Panc1 (cell line): ENCODE data around the gene PLK3. TPM values are rescaled to one million over a fixed set of nuclear protein-coding genes. Genes with fewer than 3 reads are reported as not detected.

Experiments used
- ATAC-seq: fragments of 200-7000 bp; cut with Tn5 transposase; 2 replicates; pipeline ENCODE4 v1.9.1; 2020; ENCODE audit warnings: mild to moderate bottlenecking, moderate library complexity
- BruUV-seq: library from RNA; stranded (reverse); fragments of 400-500 nt; replicated peaks from 2 replicates; lab custom pipeline; 2021; lab: Mats Ljungman, UMichigan
- CTCF ChIA-PET: fragments of 300-600 bp; sonication (Branson Sonifier 250); formaldehyde crosslinking; loops from one replicate; lab custom pipeline; 2022; ENCODE audit warnings: antibody characterized with exemption; lab: Charles Lee
- POLR2A ChIA-PET: fragments of 300-600 bp; sonication (Branson Sonifier 250); formaldehyde crosslinking; loops from one replicate; lab custom pipeline; 2022; ENCODE audit warnings: antibody characterized with exemption; lab: Charles Lee
- DNase-seq: peaks from one replicate; pipeline ENCODE4 v3.0.0-alpha.2; 2010; ENCODE audit warnings: low read depth, low spot score
- H3K27ac ChIP-seq: 2 replicates; pipeline ENCODE4 v1.5.1; 2011; ENCODE audit warnings: mild to moderate bottlenecking, low read length, inconsistent platforms
- H3K27me3 ChIP-seq: fragments of 200-500 bp; sonication (Bioruptor generic); 2 replicates; pipeline ENCODE4 v1.6.0; 2014; ENCODE audit warnings: low read length, inconsistent platforms; ENCODE audit not compliant: control insufficient read depth, insufficient read depth
- H3K36me3 ChIP-seq: fragments of 200-500 bp; sonication (Bioruptor generic); 2 replicates; pipeline ENCODE4 v1.5.1; 2014; ENCODE audit warnings: inconsistent platforms, mild to moderate bottlenecking, low read length, moderate library complexity; ENCODE audit not compliant: control insufficient read depth, insufficient read depth
- H3K4me1 ChIP-seq: 2 replicates; pipeline ENCODE4 v1.5.1; 2011; ENCODE audit warnings: inconsistent platforms, mild to moderate bottlenecking, low read length, moderate library complexity; ENCODE audit not compliant: control insufficient read depth, insufficient read depth
- H3K4me3 ChIP-seq, 2 experiments: 2 replicates each; pipeline ENCODE4 v1.5.1; 2011 to 2012; ENCODE audit warnings: low read depth in 2 of 2, low read length in 2 of 2, mild to moderate bottlenecking in 2 of 2, inconsistent platforms in 1 of 2, moderate library complexity in 1 of 2
- H3K9me3 ChIP-seq: fragments of 200-500 bp; sonication (Bioruptor generic); 2 replicates; pipeline ENCODE4 v1.5.1; 2014; ENCODE audit warnings: low read depth, mild to moderate bottlenecking, inconsistent platforms, low read length, moderate library complexity; ENCODE audit not compliant: control insufficient read depth, insufficient read depth
- CTCF ChIP-seq: fragments of 450-650 bp; IDR thresholded peaks from 2 replicates; pipeline ENCODE4 v1.5.1; 2017; ENCODE audit warnings: mild to moderate bottlenecking
- POLR2AphosphoS5 ChIP-seq: IDR thresholded peaks from 2 replicates; pipeline ENCODE4 v1.6.1; 2012; ENCODE audit warnings: mild to moderate bottlenecking, low read depth, low read length, moderate library complexity
- REST ChIP-seq, 2 experiments: IDR thresholded peaks; 2 replicates each; pipeline ENCODE4 v1.6.1; 2011 to 2012; ENCODE audit warnings: low read depth in 2 of 2, control low read depth in 1 of 2, low read length in 1 of 2, mild to moderate bottlenecking in 1 of 2, moderate library complexity in 1 of 2; ENCODE audit not compliant: insufficient read depth in 1 of 2
- SIN3A ChIP-seq: IDR thresholded peaks from 2 replicates; pipeline ENCODE4 v1.6.1; 2012; ENCODE audit warnings: low read depth, mild to moderate bottlenecking, low read length, moderate library complexity, borderline replicate concordance; ENCODE audit not compliant: insufficient read depth
- TCF7L2 ChIP-seq: IDR thresholded peaks from 2 replicates; pipeline ENCODE4 v1.6.1; 2011; ENCODE audit warnings: mild to moderate bottlenecking, low read depth, low read length, inconsistent platforms
- in situ Hi-C: cut with HindIII; loops from 2 replicates; pipeline ENCODE4 v1.10.0; 2016; ENCODE audit warnings: low sequenced_read_pairs, low pct_unique_long_range_greater_than_20kb
- intact Hi-C: fragments of 100-400 bp; cut with micrococcal nuclease; formaldehyde crosslinking; loops from one replicate; pipeline ENCODE4 v1.10.0; 2022; ENCODE audit not compliant: unreplicated experiment
- total RNA-seq: library from RNA; stranded (reverse); gene quantifications from one replicate; pipeline ENCODE4 v1.2.1, GENCODE V29; 2021; ENCODE audit not compliant: unreplicated experiment

The PLK3 gene
- total RNA-seq, 1 experiment from 2014 or later, result 13.7 TPM

- no peak for TF ChIP-seq TCF7L2
- no peak for TF ChIP-seq CTCF
- TF ChIP-seq SIN3A, result no peak
- no peak for TF ChIP-seq POLR2AphosphoS5
- no peak for TF ChIP-seq REST (IDR thresholded peaks at IDR 0.05; ENCODE audit: insufficient read depth in 1 of 2, low read depth in 2 of 2, low read length in 1 of 2)
- POLR2A ChIA-PET, result no interaction called here
- Histone ChIP-seq H3K27ac (no peak overlapping the region), H3K36me3 (no peaks in the 10 kb centered on the region; the same call in 1 of the 2 replicates), H3K4me1 (peaks cover 32% of the 10 kb centered on the region), H3K9me3 (no peaks in the 10 kb centered on the region), H3K27me3 (no peaks in the 10 kb centered on the region), H3K4me3 (peak overlapping the region; percentile 56 to 83)
- BruUV-seq, result no TSS peak
- DNase-seq (no peak), ATAC-seq (no peak)
- intact Hi-C loops, result no loop called here
- CTCF ChIA-PET, result no interaction called here
- in situ Hi-C loops, result no loop called here
These were observed 2.3 kb downstream of the PLK3 start for GRCh38 chr1:44802306-44803061.

GRCh38 chr1:44803062-44803311 is 2.8 kb downstream of the PLK3 start:
- no TSS peak for BruUV-seq

More at GRCh38 chr1:44803062-44803311, 2.8 kb downstream of the PLK3 start:
- in situ Hi-C loops (no loop called here), intact Hi-C loops (no loop called here)
- no peaks in the 10 kb centered on the region for H3K27me3 ChIP-seq
- ChIA-PET CTCF (no interaction called here), POLR2A (no interaction called here)
- no peaks in the 10 kb centered on the region; the same call in 1 of the 2 replicates for H3K36me3 ChIP-seq
- no peaks in the 10 kb centered on the region for H3K9me3 ChIP-seq
- TF ChIP-seq CTCF (no peak), TCF7L2 (no peak), REST (IDR thresholded peaks at IDR 0.05; ENCODE audit: insufficient read depth in 1 of 2, low read depth in 2 of 2, low read length in 1 of 2) (no peak), SIN3A (no peak), POLR2AphosphoS5 (no peak)
- no peak overlapping the region for H3K4me3 ChIP-seq
- ATAC-seq (no peak), DNase-seq (no peak)
- peaks cover 37% of the 10 kb centered on the region for H3K4me1 ChIP-seq
- H3K27ac ChIP-seq, result no peak overlapping the region
